HepG2 (cell line): ENCODE measurements around the gene PDIA2. TPM values are rescaled to one million over a fixed set of nuclear protein-coding genes. Genes with fewer than 3 reads are reported as not detected.

Source experiments
- ATAC-seq: fragments of 200-7000 bp; cut with Tn5 transposase; 3 replicates; pipeline ENCODE4 v1.9.1; 2020; ENCODE audit warnings: mild to moderate bottlenecking, moderate library complexity
- BruUV-seq: library from RNA; stranded (reverse); fragments of 400-500 nt; replicated peaks from 2 replicates; lab custom pipeline; 2021; lab: Mats Ljungman, UMichigan
- CTCF ChIA-PET: fragments of 300-600 bp; formaldehyde crosslinking; extraction: SDS; loops from one replicate; lab custom pipeline; 2021; ENCODE audit warnings: low total read pairs, inconsistent platforms, low intra/inter-chr PET ratio; lab: Yijun Ruan, JAX
- POLR2A ChIA-PET: fragments of 350-600 bp; sonication (Branson Sonifier 250); formaldehyde crosslinking; loops from one replicate; lab custom pipeline; 2020; ENCODE audit warnings: antibody characterized with exemption, inconsistent platforms; lab: Yijun Ruan, JAX
- DNase-seq: peaks from one replicate; pipeline ENCODE4 v3.0.0-alpha.2; 2015; ENCODE audit warnings: low spot score
- FAIRE-seq: peaks from 3 replicates; lab custom pipeline; 2011; peaks lifted over from hg19 to GRCh38; lab: Jason Lieb, UNC
- H2AFZ ChIP-seq: one replicate; pipeline ENCODE4 v1.6.1; 2011; ENCODE audit warnings: low read length, inconsistent platforms
- H3K27ac ChIP-seq: fragments of 300-600 bp; 3 replicates; pipeline ENCODE4 v1.8.0; 2011; ENCODE audit warnings: mixed run types, mild to moderate bottlenecking, mixed read lengths, low read length, inconsistent platforms; ENCODE audit not compliant: insufficient read depth; ENCODE audit errors: extremely low read length
- H3K27me3 ChIP-seq, 2 experiments: fragments of 200-600 bp in 1 of 2; 2 replicates in 1 of 2; 3 replicates in 1 of 2; pipeline versions ENCODE4 v1.6.0 to v1.8.0; 2011; ENCODE audit warnings: low read length in 2 of 2, mild to moderate bottlenecking in 2 of 2, moderate library complexity in 2 of 2, inconsistent platforms in 1 of 2; ENCODE audit not compliant: insufficient read depth in 2 of 2, control insufficient read depth in 1 of 2
- H3K36me3 ChIP-seq, 2 experiments: fragments of 200-600 bp in 1 of 2; replicated peaks in 1 of 2; 2 replicates in 1 of 2; 3 replicates in 1 of 2; pipeline versions ENCODE4 v1.5.1 to v1.8.0; 2011; ENCODE audit warnings: low read length in 2 of 2, inconsistent platforms in 1 of 2; ENCODE audit not compliant: insufficient read depth in 2 of 2, control insufficient read depth in 1 of 2
- H3K4me1 ChIP-seq: 2 replicates; pipeline ENCODE4 v1.5.1; 2012; ENCODE audit warnings: low read length, inconsistent platforms; ENCODE audit not compliant: insufficient read depth
- H3K4me2 ChIP-seq: 2 replicates; pipeline ENCODE4 v1.6.0; 2011; ENCODE audit warnings: low read depth, low read length, inconsistent platforms
- H3K4me3 ChIP-seq, 3 experiments: fragments of 200-600 bp in 1 of 3; sonication (generic), shearing (Covaris generic) in 1 of 3; replicated peaks in 1 of 3; 2 replicates each; pipeline ENCODE4 v1.5.1; 2011 to 2016; ENCODE audit warnings: low read length in 3 of 3, inconsistent platforms in 2 of 3, low read depth in 2 of 3, mild to moderate bottlenecking in 2 of 3, control low read depth in 1 of 3, mixed read lengths in 1 of 3; ENCODE audit not compliant: insufficient read depth in 1 of 3
- H3K79me2 ChIP-seq: one replicate; pipeline ENCODE4 v1.6.1; 2011; ENCODE audit warnings: low read length, inconsistent platforms; ENCODE audit not compliant: insufficient read depth
- H3K9ac ChIP-seq: 2 replicates; pipeline ENCODE4 v1.6.0; 2011; ENCODE audit warnings: mild to moderate bottlenecking, low read depth, low read length, inconsistent platforms; ENCODE audit not compliant: insufficient read depth
- H3K9me3 ChIP-seq: 2 replicates; pipeline ENCODE4 v1.5.1; 2012; ENCODE audit warnings: mild to moderate bottlenecking, low read length
- H4K20me1 ChIP-seq: 2 replicates; pipeline ENCODE4 v1.6.0; 2011; ENCODE audit warnings: inconsistent platforms, mild to moderate bottlenecking, low read length, moderate library complexity; ENCODE audit not compliant: insufficient read depth
- BCL6 ChIP-seq: IDR thresholded peaks from 2 replicates; pipeline ENCODE4 v1.6.1; 2016; ENCODE audit warnings: missing genetic modification reagents, missing compliant biosample characterization
- DRAP1 ChIP-seq: IDR thresholded peaks from 2 replicates; pipeline ENCODE4 v1.6.1; 2016; ENCODE audit warnings: missing genetic modification reagents, missing compliant biosample characterization
- IRF9 ChIP-seq: sonication (generic); formaldehyde crosslinking; IDR thresholded peaks from 2 replicates; pipeline ENCODE4 v1.8.0; 2022; ENCODE audit warnings: missing genetic modification reagents, mild to moderate bottlenecking, borderline replicate concordance
- NFATC3 ChIP-seq: sonication (generic); formaldehyde crosslinking; IDR thresholded peaks from 2 replicates; pipeline ENCODE4 v1.5.1; 2020; ENCODE audit warnings: mild to moderate bottlenecking, missing genetic modification reagents
- PAWR ChIP-seq: sonication (generic); formaldehyde crosslinking; IDR thresholded peaks from 2 replicates; pipeline ENCODE4 v1.4.0; 2020; ENCODE audit warnings: missing genetic modification reagents, mild to moderate bottlenecking, borderline replicate concordance
- PHF5A ChIP-seq: IDR thresholded peaks from one replicate; pipeline ENCODE4 v1.6.1; 2018; ENCODE audit warnings: low read depth, missing genetic modification reagents; ENCODE audit not compliant: unreplicated experiment
- POLR2G ChIP-seq: fragments of 200-400 bp; formaldehyde crosslinking; IDR thresholded peaks from 2 replicates; pipeline ENCODE4 v1.6.1; 2018; ENCODE audit warnings: mild to moderate bottlenecking, low read depth, low read length, moderate library complexity
- RFX3 ChIP-seq: IDR thresholded peaks from 2 replicates; pipeline ENCODE4 v1.6.1; 2016; ENCODE audit warnings: missing biosample characterization, missing genetic modification reagents
- SIN3B ChIP-seq: fragments of 150-350 bp; IDR thresholded peaks from 2 replicates; pipeline ENCODE4 v1.6.1; 2014; ENCODE audit warnings: low read length
- STAT5B ChIP-seq: sonication (generic); formaldehyde crosslinking; IDR thresholded peaks from 2 replicates; pipeline ENCODE4 v1.4.0; 2020; ENCODE audit warnings: missing genetic modification reagents
- TMF1 ChIP-seq: sonication (generic); formaldehyde crosslinking; IDR thresholded peaks from 2 replicates; pipeline ENCODE4 v1.8.1; 2022; ENCODE audit warnings: low read depth, missing genetic modification reagents
- ZBTB21 ChIP-seq: sonication (generic); formaldehyde crosslinking; IDR thresholded peaks from 2 replicates; pipeline ENCODE4 v1.4.0; 2020; ENCODE audit warnings: missing genetic modification reagents
- ZNF280D ChIP-seq: sonication (generic); formaldehyde crosslinking; IDR thresholded peaks from 2 replicates; pipeline ENCODE4 v1.5.1; 2020; ENCODE audit warnings: mild to moderate bottlenecking, missing genetic modification reagents
- ZNF431 ChIP-seq: sonication (generic); formaldehyde crosslinking; IDR thresholded peaks from 2 replicates; pipeline ENCODE4 v1.9.0; 2022; ENCODE audit warnings: missing genetic modification reagents, low read depth, mild to moderate bottlenecking, borderline replicate concordance
- ZNF446 ChIP-seq: sonication (generic); formaldehyde crosslinking; IDR thresholded peaks from 2 replicates; pipeline ENCODE4 v1.5.0; 2020; ENCODE audit warnings: mild to moderate bottlenecking, missing genetic modification reagents
- ZNF644 ChIP-seq: IDR thresholded peaks from 2 replicates; pipeline ENCODE4 v1.6.1; 2016; ENCODE audit warnings: low read depth
- WGBS: methylation state at CpG from one replicate; pipeline ENCODE4 v1.1.6; 2017; ENCODE audit warnings: low lambda C conversion rate; 5-methylcytosine and 5-hydroxymethylcytosine counted together
- in situ Hi-C: cut with HindIII; loops from 2 replicates; pipeline ENCODE4 v1.10.0; 2017; ENCODE audit warnings: low pct_unique_long_range_greater_than_20kb; ENCODE audit not compliant: extremely low pct_ligation_motif_present
- intact Hi-C: fragments of 100-400 bp; cut with micrococcal nuclease; formaldehyde crosslinking; loops from one replicate; pipeline ENCODE4 v1.10.0; 2022; ENCODE audit not compliant: unreplicated experiment
- polyA plus RNA-seq, 8 experiments: library from polyadenylated mRNA; depleted of rRNA in 3 of 8; stranded (reverse) in 7 of 8; unstranded in 1 of 8; fragments of >200 nt; fragmentation: Illumina TruSeq in 4 of 8; extraction: Trizol in 4 of 8; gene quantifications; 2 replicates each; pipeline versions ENCODE4 v1.2.1 to v1.2.3, GENCODE V29; 2011 to 2016; ENCODE audit warnings: low read depth in 4 of 8, missing spikeins in 1 of 8, mixed read lengths in 1 of 8; ENCODE audit not compliant: insufficient read depth in 1 of 8
- total RNA-seq, 5 experiments: library from RNA; depleted of rRNA; stranded (reverse); fragments of >200 nt; fragmentation: Illumina TruSeq; extraction: Trizol; gene quantifications; 2 replicates each; pipeline ENCODE4 v1.2.3, GENCODE V29; 2016; ENCODE audit warnings: low read depth in 1 of 5

The PDIA2 gene
- total and polyA plus RNA-seq, 2 of the 13 experiments (the other 11 are each of a cell fraction or from before 2014, with no cell fraction given), result 0.35 to 1.9 TPM

GRCh38 chr16:314351-314750, 31.4 kb downstream of the PDIA2 start:
- CTCF ChIA-PET, result no interaction called here
- Histone ChIP-seq H3K4me3 (no peak overlapping the region), H3K9ac (no peak overlapping the region)
- intact Hi-C loops, result no loop called here
- no peak for TF ChIP-seq ZNF280D
- TF ChIP-seq ZBTB21, result no peak
- TF ChIP-seq ZNF431 (CRISPR knock-in tag), result no peak
- no peak for TF ChIP-seq ZNF644 (CRISPR knock-in tag)
- TF ChIP-seq POLR2G, result no peak
- no peak for TF ChIP-seq RFX3
- no peak for TF ChIP-seq BCL6 (CRISPR knock-in tag)
- TF ChIP-seq TMF1 (CRISPR knock-in tag), result no peak
- TF ChIP-seq SIN3B, result no peak
- TF ChIP-seq IRF9 (CRISPR knock-in tag), result no peak
- no peak for TF ChIP-seq PHF5A
- TF ChIP-seq ZNF446 (CRISPR knock-in tag), result no peak
- TF ChIP-seq STAT5B (CRISPR knock-in tag), result no peak
- TF ChIP-seq DRAP1 (CRISPR knock-in tag), result no peak
- no peak for TF ChIP-seq NFATC3 (CRISPR knock-in tag)
- no peak for TF ChIP-seq PAWR (CRISPR knock-in tag)
- TF ChIP-seq, all 625 proteins: peak for 0
- no peaks in the 10 kb centered on the region for H3K4me1 ChIP-seq
- no peak overlapping the region for H3K27ac ChIP-seq
- in situ Hi-C loops, result no loop called here
- H3K9me3 ChIP-seq, result no peaks in the 10 kb centered on the region
- no peaks in the 10 kb centered on the region for H3K27me3 ChIP-seq
- POLR2A ChIA-PET, result interaction anchor here (1.2 kb wide), 1 partner anchor 28 kb away, joined by 3 read pairs; no protein-coding TSS in a partner anchor
- no peak overlapping the region for H3K4me2 ChIP-seq
- peaks cover 26% of the 10 kb centered on the region; the same call in 1 of the 2 replicates for H4K20me1 ChIP-seq
- H3K79me2 ChIP-seq, result peaks cover 39% of the 10 kb centered on the region
- ATAC-seq (no peak), DNase-seq (no peak), FAIRE-seq (no peak)
- H2AFZ ChIP-seq, result no peak overlapping the region
- peaks cover 33 to 61% of the 10 kb centered on the region in 2 experiments for H3K36me3 ChIP-seq
- no TSS peak for BruUV-seq
- 96% methylated on average over 12 of the region's 16 CpGs for WGBS
